ENCODE data around the gene TRRAP.

The TRRAP gene

GRCh38 chr7:98974906-98975816, 96.8 kb downstream of the TRRAP start:
- DNase-seq (ENCODE audit: low read depth) = no peak
- no peak for TF ChIP-seq CTCF (conservative IDR thresholded peaks at IDR 0.05; ENCODE audit: control insufficient read depth, insufficient read depth, low read depth, low read length)
- no peak overlapping the region for H3K4me3 ChIP-seq (ENCODE audit: control insufficient read depth, low read depth, low read length)

DNA sequence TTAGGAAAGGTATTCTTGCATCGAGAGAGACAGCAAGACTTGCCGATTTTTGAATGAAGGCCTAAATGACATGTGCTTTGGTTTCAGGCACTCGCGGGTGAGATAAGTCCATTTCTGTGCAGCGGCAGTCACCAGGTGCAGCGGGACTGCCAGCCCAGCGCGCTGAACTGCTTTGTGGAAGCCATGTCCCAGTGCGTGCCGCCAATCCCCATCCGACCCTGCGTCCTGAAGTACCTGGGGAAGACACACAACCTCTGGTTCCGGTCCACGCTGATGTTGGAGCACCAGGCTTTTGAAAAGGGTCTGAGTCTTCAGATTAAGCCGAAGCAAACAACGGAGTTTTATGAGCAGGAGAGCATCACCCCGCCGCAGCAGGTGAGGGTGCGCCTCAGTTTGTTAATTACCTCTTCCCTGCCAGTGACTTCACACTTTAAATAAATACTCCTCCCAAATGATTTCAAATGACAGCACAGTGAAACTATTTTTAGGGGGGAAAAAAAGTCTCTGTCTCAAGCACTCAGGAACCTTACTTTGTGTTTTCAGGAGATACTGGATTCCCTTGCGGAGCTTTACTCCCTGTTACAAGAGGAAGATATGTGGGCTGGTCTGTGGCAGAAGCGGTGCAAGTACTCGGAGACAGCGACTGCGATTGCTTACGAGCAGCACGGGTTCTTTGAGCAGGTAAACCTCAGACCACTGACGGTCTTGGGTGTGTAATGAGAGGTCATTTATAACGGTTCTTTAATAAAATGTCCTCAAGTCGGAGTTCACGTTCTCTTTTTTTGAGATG, 98.3 kb downstream of the TRRAP start:
- DNase-seq (ENCODE audit: low read depth) = no peak
- no peak overlapping the region for H3K4me3 ChIP-seq (ENCODE audit: control insufficient read depth, low read depth, low read length)
- no peak for TF ChIP-seq CTCF (conservative IDR thresholded peaks at IDR 0.05; ENCODE audit: control insufficient read depth, insufficient read depth, low read depth, low read length)

- no peak for DNase-seq (ENCODE audit: low read depth)
- no peak overlapping the region for H3K4me3 ChIP-seq (ENCODE audit: control insufficient read depth, low read depth, low read length)
- no peak for TF ChIP-seq CTCF (conservative IDR thresholded peaks at IDR 0.05; ENCODE audit: control insufficient read depth, insufficient read depth, low read depth, low read length)
These were observed 100.3 kb downstream of the TRRAP start for GRCh38 chr7:98978672-98979071.

DNA sequence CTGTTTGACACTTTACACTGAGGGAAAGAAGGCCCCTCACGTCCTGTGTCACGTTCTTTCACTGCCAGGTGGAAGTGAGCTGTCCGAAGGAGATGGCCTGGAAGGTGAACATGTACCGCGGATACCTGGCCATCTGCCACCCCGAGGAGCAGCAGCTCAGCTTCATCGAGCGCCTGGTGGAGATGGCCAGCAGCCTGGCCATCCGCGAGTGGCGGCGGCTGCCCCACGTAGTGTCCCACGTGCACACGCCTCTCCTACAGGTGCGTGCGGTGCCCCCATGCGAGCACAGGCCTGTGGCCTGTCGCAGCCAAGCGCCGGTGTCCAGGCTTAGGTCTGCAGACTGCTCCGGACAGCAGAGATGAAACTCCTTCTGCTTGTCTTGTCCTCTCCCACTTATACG, 103.4 kb downstream of the TRRAP start:
- no peak for DNase-seq (ENCODE audit: low read depth)
- H3K4me3 ChIP-seq (ENCODE audit: control insufficient read depth, low read depth, low read length) = no peak overlapping the region
- no peak for TF ChIP-seq CTCF (conservative IDR thresholded peaks at IDR 0.05; ENCODE audit: control insufficient read depth, insufficient read depth, low read depth, low read length)

DNA sequence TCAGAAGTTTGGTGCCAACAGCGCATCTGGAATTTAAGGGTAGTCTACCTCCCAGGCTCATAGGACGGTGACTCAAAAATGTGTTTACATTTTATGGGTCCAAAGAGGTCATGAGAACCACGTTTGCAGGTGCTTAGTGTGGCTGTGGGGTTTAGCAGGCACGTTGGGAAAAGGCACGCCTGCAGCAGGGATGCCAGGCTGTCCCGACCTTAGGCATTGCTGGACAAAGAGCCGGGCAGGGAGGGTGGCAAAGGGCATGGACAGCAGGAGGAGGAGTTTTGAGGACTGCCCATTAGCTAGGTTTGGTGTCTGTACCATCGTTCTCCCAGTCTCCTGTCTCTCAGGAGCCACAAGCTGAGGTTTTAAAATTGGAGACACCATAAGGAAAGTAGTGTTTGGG, 104.4 kb downstream of the TRRAP start:
- DNase-seq (ENCODE audit: low read depth) = no peak

DNA sequence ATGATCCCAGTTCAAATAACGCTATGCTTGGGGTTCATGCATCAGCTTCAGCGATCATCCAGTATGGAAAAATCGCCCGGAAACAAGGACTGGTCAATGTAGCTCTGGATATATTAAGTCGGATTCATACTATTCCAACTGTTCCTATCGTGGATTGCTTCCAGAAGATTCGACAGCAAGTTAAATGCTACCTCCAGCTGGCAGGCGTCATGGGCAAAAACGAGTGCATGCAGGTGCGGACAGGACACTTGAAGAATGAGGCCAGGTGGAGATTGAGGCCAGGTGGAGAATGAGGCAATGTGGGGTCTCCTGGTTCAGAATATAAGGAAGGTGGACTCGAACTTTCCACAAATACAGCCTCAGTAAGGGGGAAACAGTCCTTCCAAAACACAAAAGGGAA, 105.8 kb downstream of the TRRAP start:
- no peak for TF ChIP-seq CTCF (conservative IDR thresholded peaks at IDR 0.05; ENCODE audit: control insufficient read depth, insufficient read depth, low read depth, low read length)
- no peak overlapping the region for H3K4me3 ChIP-seq (ENCODE audit: control insufficient read depth, low read depth, low read length)
- DNase-seq (ENCODE audit: low read depth) = no peak

More for the DNA sequence above, 104.4 kb downstream of the TRRAP start:
- H3K4me3 ChIP-seq (ENCODE audit: control insufficient read depth, low read depth, low read length) = no peak overlapping the region
- no peak for TF ChIP-seq CTCF (conservative IDR thresholded peaks at IDR 0.05; ENCODE audit: control insufficient read depth, insufficient read depth, low read depth, low read length)

All from fibroblast of mammary gland (primary cell).